Epithelial cell of proximal tubule (primary cell): ENCODE data around the gene TNNI2. TPM values are rescaled to one million over a fixed set of nuclear protein-coding genes. Genes with fewer than 3 reads are reported as not detected.
"Not testable (repeated sequence)": the region's sequence is repeated elsewhere in the genome, so short reads cannot be mapped to it uniquely, and the experiment has no call there.

ENCODE experiments used
- DNase-seq: peaks from one replicate; pipeline ENCODE4 v3.0.0-alpha.2; 2011; ENCODE audit warnings: low read depth
- H3K4me3 ChIP-seq: 2 replicates; pipeline ENCODE4 v1.5.1; 2011; ENCODE audit warnings: low read depth, mild to moderate bottlenecking, low read length
- total RNA-seq: library from RNA; depleted of rRNA; stranded (reverse); fragments of >200 nt; gene quantifications from 2 replicates; pipeline ENCODE4 v1.2.3, GENCODE V29; 2015
- TF ChIP-seq, protein P1 (sequence below): conservative IDR thresholded peaks from 2 replicates; pipeline ENCODE4 v1.5.1; 2012; ENCODE audit warnings: low read depth, mild to moderate bottlenecking, low read length

TNNI2 gene
- total RNA-seq, 1 donor from 2014 or later: not detected

DNA sequence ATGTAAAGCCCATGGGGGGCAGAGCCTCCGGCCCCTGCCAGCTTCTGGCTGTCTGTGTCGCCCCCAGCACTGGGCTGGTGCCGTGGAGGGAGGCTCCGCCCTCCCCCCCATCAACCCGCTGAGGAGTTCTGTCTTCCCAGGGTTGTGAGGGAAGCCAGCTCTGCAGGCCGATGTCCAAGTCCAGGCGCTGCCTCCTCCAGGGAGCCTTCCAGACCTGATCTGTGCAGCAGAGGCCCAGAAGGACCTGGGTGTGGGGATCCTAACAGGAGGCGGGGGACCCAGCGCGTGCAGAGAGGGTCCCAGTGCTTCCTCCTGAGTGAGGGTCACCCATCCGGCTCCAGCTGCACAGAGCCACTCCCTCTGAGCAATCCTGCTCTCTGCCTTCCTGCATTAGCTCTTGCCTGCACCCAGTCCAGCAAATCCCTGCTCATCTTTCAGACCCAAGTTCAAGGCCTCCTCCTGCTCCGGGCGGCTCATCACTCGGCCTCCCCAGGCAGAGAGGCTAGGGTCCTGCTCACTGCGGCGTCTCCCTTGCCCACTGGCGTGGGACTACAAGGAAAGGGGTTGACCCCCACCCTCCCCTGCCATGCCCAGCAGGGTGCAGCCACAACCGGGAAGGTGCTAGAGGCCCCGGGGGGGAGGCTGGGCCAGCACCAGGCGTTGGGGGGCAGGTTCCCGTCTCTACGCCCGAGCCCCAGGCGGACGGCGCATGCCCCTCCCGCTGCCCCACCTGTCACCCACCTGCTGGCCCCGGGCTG is 36.5 kb downstream of the TNNI2 start:
- no peak overlapping the region for H3K4me3 ChIP-seq
- no peak for DNase-seq
- TF ChIP-seq, protein P1, sequence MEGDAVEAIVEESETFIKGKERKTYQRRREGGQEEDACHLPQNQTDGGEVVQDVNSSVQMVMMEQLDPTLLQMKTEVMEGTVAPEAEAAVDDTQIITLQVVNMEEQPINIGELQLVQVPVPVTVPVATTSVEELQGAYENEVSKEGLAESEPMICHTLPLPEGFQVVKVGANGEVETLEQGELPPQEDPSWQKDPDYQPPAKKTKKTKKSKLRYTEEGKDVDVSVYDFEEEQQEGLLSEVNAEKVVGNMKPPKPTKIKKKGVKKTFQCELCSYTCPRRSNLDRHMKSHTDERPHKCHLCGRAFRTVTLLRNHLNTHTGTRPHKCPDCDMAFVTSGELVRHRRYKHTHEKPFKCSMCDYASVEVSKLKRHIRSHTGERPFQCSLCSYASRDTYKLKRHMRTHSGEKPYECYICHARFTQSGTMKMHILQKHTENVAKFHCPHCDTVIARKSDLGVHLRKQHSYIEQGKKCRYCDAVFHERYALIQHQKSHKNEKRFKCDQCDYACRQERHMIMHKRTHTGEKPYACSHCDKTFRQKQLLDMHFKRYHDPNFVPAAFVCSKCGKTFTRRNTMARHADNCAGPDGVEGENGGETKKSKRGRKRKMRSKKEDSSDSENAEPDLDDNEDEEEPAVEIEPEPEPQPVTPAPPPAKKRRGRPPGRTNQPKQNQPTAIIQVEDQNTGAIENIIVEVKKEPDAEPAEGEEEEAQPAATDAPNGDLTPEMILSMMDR: no peak

DNA sequence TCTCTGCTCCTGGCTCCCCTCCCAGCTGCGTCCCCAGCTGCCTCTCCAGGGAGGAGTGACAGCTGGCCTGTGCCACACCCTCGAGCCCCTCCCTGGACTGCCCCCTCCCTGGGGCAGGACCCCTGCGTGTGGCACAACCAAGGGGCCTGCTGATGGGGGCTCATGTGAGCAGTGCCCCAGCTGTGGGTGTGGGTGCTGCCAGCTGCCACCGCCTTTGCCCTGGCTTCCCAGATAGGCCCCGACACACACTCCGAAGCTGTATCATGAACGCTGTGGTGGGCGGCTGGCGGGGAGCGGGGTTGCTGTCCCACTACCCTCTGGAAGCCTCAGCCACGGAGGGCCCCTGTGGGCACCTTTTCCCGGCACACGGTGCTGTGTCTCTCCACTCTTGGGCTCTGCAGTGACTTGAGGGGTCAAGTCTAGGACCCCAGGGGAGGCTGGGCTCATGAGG is 37.1 kb downstream of the TNNI2 start:
- DNase-seq, H3K4me3 ChIP-seq: not testable (repeated sequence)

DNA sequence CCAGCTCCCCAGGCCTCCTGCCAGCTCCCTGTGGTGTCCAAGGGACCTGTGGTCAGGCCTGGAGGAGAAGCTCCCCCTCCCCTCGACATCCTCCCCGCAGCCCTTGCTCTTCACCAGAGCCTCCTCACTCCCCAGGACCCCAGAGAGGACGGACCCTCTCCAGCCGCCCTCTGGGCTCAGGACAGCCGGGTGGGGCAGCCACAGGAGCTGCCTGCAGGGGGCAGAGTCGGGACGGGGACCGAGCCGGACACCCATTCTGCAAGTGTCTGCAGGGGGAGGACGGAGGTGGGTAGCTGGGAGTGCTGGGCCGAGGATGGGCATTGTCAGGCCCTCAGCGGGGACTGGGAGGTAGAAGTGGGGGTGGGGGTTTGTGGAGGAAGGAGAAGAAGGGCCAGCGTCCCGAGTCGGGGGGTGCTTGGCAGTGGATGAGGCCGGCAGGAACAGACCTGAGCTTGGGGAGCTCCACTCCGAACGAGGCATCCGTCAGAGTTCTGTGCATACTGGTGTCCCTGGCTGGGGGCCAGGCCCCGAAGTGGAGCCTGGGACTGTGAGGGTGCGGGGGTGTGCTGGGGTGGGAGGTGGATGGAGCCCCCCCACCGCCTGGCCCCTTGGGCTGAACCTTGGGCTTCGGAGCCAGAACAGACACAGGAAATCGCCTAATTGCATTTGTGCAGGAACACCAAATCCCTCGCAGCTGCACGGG is 37.7 kb downstream of the TNNI2 start:
- no peak for DNase-seq
- H3K4me3 ChIP-seq: no peak overlapping the region
- TF ChIP-seq, protein P1: peak; percentile 52

DNA sequence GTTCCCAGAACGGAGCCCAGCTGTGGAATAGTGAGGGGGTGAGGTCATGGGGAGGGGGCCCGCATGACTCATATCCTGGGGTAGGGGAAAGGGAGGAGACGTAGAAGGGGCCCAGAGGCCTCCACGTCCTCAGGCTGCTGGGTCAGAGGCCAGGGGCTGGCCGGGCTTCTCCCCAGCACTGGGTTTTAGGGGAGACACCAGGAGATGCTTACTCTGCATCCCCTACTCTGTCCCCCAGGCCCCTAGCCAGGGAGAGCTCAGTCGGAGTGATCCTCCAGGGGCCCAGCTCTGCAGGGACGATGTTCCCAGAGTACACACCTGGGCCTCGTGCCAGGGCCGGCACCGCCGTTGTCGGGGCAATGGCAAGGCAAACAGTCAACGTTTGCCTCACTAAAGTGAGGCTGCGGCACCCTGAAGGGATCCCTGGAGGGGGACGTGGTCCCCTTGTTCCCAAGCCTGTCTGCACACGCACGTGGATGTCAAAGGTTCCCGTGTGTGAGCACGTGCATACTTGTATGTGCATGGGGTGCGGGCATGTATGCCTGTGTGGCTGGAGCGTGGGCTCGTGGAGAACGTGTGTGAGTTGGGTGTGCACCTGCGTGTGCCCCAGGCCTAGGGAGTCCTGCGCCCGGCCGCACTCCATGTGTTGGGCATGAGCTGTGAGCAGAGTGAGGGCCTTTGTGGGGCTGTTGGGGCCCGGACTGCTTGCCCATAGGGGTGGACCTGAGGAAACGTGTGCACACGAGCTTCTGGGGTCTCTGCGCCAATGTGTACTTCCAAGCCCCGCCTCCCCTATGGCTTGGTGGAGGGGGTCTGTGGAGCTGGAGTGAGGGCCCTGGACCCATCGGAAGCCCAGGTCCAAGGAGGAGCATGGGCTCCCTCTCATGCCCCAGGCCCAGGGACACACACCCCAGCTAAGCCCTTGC is 38.7 kb downstream of the TNNI2 start:
- H3K4me3 ChIP-seq: no peak overlapping the region
- no peak for DNase-seq
- TF ChIP-seq, protein P1: no peak

DNA sequence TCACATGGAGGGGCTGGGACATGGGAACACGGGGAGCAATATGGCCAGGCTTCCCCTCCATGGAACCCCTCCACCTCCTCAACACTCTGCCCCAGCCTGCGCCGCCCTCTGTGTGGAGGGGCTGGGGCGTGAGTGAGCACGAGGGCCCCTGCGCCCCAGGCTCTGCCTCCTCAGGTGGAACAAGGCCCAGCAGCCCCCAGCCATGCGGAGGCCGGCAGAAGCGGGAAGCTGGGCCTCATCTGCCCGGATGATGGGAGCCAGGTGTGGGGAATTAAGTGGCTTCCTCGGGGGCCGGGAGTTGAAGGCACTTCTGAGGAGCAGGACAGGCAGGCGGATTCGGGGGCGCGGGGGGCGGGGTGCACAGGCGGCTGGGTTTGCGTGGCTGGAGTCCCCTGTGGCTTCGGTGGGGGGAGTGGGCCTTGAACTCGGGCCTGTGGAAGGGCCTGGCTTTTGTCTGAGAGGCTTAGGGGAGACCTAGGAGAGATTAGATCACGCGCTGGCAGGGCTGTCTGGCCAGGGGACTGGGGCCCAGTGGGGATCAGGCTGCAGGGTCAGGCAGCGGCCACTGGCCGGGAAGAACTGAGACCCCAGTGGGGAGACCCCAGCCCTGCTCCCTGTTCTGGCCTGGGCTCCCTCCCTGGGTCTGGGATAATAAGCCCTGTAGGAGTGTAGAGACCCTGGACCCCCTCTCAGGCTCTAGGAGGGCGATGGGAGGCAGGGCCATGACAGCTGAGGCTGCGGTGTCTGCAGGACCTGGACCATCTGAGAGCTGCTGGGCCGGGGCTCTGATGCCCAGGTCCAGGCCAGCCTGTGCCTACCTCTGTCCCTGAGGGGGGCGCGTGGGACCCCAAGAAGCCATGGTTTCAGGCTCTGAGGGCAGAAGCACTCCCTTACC is 39.6 kb downstream of the TNNI2 start:
- DNase-seq: no peak

DNA sequence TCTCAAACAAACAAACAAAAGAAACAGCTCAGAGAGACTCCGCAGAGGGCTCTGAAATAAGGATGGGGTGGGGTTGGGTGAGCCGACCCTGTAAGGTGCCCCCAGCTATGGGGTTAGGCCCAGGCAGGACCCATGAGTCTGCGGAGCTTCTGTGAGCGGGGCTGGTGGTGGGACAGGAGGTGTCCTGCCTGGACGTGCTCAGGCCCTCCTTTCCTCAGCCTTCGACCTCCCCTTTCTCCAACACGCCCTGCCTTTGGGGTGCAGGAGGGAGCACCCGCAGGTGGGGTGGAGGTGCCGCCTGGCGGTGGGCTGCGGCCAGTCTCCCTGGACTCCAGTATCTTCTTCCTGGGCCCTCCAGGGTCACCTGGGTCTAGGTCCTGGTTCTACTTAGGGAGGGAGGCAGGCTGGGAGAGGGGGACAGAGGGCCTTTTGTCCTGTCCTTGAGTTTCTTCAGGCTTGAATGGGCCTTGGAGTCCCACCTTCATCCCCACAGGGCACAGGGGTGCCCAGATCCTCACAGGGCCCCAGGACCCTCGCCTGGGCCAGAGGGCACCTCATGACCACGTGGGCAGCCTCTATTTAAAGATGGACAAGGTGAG is 40.7 kb downstream of the TNNI2 start:
- no peak overlapping the region for H3K4me3 ChIP-seq
- TF ChIP-seq, protein P1: no peak
- no peak for DNase-seq

More for the DNA sequence above, 39.6 kb downstream of the TNNI2 start:
- no peak overlapping the region for H3K4me3 ChIP-seq
- TF ChIP-seq, protein P1: no peak
